Eye (tissue), 1 donor: Measurements from ENCODE around the gene ZNF496.

ENCODE experiments used
- DNase-seq: peaks from one replicate; pipeline ENCODE4 v3.0.0-alpha.2; 2015

Gene ZNF496

DNA sequence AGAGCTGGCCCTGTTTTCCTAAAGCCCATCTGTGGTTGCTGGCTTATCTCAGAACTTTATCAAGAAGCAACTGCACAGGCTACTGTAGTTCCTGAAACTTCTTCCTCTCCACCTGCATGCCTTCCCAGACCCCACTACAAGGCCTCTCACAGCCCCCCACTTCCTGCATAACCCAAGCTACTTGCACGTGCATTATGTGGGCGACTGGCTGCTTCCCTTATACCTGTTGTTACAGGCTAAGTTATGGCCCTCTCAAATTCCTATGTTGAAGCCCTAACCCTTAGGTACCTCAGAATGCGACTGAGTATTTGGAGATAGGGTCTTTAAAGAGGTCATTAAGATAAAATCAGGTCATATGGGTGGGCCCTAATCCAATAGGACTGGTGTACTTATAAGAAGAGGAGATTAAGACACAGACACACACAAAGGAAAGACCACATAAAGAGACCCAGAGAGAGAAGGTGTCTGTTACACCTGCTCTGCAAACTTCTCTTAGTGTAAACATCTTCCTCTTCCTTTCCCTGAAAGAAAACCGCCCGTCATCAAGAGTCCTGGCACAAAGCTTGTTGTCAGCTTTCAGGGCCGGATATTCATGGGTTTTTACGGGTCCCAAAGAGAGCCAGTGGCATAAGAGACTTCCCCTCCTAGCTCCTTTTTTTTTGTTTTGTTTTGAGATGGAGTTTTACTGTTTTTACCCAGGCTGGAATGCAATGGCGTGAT lies 5.1 kb downstream of the ZNF496 start:
- DNase-seq, result no peak

DNA sequence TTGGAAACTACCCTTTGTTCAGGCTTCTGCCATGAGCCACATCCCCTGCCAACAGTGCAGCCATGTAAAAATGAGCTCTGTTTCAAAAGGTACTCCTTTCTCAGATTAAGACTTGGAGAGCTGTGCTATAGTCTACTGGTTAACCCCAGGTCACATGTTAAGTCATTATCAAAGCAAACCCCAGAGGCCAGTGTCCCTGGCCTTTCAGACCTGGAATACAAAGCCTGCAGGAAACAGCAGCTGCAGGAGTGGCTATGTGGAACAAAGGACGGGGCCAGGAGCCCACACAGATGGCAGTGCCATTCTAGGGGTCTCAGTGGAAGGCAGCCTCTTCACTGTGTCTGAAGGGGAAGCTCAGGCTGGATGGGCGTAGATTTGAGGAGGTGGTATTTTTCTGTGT lies 6.7 kb downstream of the ZNF496 start:
- DNase-seq, result no peak

DNA sequence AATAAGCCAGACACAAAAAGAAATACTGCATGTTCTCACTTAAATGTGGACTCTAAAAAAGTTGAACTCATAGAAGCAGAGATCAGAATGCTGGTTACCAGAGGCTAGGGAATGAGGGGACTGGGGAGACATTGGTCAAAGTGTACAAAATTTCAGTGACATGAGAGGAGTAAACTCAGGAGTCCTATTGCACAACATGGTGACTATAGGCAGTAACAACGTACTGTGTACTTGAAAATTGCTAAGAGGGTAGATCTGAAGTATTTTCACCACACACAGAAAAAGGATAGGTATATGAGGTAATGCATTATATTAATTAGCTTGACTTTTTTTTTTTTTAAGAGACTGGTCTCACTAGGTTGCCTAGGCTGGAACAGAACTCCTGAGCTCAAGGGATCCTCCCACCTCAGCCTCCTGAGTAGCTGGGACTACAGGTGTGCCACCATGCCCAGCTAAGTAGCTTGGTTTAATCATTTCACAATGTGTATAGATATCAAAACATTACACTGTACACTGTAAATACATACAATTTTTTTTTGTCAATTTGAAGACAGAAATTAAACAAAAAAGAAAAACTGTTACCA lies 7.4 kb downstream of the ZNF496 start:
- no peak for DNase-seq

DNA sequence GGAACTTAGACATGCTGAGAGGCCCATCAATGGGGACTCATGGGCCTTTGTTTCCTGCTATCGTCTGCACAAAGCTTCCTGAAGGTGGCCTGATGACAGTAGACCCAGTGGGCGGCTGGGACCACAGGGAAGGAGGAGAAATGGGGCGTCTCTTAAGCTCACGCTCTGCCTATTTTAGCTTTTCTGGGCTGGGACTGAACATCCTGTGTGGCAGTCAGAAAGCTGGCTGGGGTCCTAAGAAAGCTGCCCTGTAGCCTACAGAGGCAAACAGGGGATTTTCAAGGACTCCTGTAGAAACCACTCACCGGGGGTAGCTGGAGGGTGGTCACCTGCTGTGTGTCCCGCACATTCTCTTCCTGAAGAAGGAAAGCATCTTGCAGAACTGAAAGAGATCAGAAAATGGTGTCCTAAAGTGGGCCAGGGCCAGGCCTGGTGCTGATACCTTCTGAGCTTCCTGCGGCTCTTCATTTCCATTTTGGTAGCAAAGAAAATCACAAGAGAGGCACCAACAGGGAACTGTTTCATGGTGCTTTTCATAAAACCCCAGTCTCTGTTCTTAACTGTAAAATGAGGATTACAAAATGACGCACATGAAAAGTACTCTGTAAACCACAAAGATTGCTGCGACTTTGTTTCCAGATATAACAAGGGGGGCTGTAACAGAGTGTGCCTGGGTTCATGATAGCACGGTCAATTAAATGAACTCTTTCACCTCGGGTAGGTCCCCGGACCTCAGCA lies 8.6 kb downstream of the ZNF496 start:
- DNase-seq, result no peak

DNA sequence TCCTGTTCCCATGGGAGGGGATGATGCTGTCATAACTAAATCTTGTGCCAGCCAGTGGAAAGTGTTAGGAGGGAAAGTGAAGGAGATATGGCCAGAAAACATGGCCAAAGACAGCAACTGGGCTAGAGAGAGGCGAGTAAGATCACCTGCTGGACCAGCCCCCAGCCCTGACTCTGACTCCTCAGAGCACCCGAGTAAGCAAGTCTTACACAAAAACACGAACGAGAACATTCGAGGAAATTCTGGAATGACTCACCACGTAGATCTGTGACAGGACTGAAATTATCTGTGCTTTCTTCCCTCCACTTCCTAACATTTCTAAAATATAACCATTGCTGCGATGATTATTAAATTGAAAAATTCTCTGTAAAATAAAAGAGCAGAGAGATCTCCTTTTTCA lies 9.2 kb downstream of the ZNF496 start:
- no peak for DNase-seq

DNA sequence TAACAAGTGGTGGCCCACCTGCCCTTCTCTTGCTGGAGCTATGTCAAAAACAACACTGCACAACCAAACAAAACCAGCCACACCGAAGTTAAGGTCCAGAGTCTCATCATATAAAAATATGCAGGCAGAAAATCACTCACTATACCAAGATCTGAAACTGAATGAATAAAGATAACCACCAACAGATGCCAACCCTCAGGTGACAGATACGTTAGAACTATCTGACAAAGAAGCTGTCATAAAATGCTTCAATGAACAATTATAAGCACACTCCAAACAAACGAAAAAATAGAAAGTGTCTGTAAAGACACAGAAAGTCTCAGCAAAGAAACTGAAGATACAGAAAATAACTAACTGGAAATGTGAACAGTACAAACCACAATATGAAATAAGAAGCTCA lies 14.0 kb downstream of the ZNF496 start:
- no peak for DNase-seq

DNA sequence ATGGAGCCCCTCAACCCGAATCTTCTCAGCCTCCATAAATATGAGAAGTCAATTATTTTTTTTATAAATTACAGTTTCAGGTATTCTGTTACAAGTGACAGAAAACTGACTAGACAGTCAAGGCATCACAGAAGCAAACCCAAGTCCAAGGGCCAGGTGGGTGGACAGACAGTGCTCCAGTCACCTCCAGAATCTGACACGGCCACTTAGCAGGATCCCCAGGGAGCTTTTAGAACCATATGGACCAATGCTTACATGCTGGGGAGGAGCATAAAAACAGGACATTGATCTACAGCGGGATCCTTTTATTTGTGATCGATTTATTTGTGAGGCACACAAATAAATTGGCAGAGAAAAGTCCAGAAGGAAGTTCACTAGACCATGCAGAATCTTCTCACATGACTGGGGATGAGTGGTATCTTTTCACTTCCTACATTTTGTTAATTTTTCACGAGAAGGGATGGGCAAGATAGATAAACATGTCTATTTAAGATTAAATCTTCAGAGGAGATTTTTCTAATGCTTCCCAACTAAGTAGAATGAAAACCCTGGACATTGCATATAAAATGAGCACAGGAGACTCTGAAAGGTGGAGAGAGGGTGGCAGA lies 15.0 kb downstream of the ZNF496 start:
- DNase-seq, result no peak

DNA sequence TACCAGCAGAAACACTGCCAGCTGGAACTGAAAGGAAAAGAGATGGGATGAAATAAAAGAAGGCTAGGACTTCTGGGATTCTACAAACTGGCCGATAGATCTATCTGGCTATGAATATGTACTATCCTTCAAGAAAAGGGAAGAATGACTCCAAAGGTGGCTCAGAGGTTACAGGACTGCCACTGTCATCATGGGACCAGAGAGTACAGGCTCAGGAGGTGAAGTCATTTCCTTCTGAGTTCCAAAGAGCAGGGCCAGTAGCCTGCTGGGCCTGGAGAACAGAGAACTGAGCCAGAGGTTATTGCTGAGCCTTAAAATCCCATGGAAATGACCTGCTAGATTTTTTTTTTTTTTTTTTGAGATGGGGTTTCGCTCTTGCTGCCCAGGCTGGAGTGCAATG lies 27.6 kb downstream of the ZNF496 start:
- DNase-seq, result no peak

DNA sequence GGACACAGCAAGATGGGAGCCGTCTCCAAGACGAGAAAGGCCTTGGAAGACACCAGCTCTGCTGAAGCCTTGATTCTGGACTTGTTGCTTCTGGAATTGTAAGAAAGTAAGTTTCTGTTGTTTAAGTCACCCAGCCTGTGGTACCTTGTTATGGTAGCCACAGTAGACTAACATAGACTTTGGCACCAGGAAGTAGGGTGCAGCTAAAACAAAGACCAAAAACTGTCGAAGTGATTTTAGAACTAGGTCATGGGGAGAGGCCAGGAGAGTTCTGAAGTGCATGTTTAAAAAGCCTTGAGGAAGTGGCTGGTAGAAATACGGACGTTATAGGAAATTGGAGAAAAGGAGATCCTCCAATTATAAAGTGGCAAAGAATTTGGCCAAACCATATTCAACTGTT lies 28.5 kb downstream of the ZNF496 start:
- DNase-seq, result no peak

DNA sequence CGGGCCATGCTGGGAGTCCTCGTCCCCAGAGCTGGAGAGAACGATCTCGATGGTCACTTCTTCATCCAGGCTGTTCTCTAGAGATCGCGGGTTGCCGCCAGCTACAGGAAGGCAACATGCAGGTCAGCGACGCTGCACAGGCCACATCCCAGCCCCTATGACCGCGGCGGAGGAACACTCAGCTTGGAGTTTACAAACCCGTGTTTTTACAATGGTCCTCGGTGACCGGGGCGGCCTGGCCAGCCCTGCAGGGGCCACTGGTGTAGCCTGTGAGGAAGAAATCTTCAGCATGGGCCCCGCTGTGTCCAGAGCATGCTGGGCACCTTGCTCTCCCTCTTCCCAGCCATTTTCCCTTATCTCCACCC lies 30.5 kb downstream of the ZNF496 start:
- no peak for DNase-seq

DNA sequence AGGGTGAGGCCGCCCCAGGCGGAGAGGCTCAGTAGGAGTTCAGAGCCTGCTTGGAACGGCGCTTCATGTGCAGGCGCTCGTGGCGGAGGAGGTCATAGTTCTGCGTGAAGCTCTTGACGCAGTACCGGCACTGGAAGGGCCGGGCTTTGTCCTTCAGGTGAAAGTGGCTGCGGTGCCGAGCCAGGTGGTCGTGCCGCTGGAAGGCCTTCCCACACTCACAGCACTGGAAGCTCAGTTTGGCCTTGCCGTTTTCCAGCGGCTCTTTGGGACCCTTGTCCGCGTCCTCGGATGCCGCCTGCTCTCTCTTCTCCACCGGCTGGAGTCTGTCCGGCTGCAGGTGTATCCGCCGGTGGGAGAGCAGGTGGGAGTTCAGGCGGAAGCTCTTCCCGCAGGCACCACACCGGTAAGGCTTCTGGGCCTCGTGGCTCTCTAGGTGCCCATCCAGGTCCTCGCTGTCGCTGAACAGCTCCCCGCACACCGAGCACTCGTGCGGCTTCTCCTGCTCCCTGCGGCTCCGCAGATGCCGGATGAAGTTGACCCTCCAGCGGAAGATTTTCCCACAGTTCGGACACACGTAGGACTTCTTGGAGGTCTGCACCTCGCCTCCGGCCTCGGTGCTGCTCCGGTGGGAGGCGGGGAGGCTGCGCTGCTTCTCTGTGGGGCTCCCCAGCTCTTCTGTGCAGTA lies 31.0 kb downstream of the ZNF496 start:
- no peak for DNase-seq

DNA sequence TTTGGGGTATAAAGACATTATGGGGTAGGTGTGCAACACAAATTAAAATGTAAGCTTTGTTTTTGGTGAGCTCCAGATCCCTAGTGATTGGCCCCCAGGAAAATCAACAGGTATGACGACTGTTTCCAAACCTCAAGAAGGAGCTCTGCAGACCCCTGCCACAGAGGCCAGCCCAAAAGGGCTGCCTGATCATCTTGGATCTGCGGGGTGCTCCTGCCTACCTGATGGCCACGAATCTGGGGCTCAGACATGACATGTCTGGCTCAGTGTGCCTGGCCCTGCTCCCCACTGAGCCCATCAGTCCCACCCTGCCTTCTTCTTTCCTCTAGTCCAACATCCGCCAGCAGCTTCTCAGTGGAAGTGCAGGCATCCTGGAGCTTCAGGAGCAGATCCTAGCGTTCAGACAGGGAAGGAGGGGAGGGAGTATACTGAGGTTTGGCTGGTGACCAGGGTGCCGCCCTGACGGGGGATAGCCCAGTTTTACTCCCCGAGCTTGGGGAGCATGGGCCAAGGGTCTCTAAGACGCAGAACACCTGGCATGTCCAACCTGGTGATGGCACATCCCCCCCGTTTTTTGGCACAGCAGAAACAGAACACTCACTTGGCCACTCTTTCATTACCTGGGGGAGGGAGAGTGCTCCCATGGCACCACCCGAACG lies 31.8 kb downstream of the ZNF496 start:
- DNase-seq, result no peak

DNA sequence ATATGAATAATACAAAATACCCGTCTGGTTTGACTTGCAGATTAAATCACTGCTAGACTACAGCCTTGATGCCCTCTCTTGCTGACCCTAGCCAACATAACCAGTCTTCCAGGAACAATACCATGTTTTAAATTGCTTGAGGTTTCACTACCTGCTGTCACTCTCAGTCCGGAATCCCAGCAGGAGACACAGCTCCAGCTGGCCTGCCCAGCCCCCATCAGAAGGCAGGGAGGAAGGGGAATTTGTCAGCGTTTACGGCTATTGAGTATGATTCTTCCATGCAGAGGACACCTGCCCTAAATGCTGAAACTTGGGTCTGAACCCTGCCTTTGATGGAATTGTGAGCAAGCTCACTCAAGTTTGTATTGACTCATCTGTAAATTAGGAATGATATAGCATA lies 33.0 kb downstream of the ZNF496 start:
- DNase-seq, result peak; percentile 31

DNA sequence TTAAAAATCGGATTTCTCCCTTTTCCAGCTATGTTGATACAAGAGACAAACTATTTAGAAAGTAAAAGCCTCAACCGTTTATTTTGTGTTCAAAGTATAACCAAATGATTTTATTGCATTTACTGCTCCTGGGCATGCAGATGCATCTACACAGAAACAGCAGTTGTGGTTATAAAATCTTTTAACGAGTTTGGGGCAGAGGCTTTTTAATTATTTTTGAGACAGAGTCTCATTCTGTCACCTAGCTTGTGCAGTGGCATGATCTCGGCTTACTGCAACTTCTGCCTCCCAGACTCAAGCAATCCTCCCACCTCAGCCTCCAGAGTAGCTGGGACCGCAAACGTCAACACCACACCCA lies 33.6 kb downstream of the ZNF496 start:
- no peak for DNase-seq

DNA sequence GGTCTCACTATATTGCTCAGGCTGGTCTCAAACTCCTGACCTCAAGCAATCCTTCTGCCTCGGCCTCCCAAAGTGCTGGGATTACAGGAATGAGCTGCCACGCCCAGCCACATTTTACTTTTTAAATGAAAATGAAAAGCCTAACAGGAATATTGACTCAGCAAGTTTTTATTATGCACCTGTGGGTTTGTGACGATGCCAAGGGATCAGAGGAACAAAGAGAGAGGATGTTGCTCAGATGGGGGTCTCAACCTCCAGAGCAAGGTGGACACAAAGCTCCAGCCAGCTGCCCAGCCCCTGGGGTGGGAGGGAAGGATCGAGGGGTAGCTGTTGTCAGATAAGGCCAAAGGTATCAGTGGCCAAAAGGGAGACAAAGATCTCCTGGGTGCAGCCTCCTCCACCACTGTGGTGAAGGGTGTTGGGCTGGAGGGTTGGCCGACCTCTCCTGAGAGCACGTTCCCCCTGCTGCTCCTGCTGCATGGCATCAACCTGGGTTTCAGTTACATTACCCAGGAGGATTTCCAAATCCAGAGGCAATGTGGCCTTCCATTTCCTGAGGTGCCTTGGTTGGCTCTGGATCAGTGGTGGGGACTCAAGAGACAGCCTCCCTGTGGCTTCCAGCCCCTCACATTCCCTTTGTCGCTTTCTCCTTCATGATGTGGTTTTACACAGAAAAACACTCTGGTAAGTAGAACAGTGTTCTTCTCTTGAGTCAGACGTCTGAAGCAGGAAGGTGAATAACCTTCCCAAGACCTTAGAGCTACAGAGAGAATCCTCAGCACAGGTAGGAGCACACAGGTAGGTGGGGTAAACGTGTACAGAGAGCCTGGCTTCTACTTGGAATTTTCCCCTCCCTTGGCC lies 34.2 kb downstream of the ZNF496 start:
- no peak for DNase-seq

DNA sequence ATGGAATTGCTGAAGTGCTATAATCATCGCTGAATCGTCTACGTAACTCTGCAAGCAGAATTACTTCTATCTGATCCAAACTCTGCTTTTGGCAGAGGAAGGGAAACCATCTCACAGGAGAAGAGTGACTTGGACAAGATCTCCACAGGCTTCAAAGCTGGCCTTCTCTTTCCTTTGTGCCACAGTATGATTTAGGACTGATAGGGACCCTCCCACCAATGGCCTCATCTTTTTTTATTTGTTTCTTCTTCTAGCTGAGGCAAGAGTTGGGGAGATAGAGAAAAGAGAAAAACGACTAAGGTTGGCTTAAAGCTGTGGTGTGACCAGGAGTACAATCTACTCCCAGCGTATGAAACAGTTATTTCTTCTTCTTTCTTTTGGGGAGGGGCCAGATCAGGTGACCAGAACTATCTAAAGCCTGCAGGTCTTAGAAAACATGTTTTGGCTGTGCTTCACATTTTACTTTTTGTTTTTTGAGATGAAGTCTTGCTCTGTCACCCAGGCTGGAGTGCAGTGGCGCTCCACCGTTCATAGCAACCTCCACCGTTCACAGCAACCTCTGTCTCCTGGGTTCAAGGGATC lies 35.0 kb downstream of the ZNF496 start:
- DNase-seq, result no peak

DNA sequence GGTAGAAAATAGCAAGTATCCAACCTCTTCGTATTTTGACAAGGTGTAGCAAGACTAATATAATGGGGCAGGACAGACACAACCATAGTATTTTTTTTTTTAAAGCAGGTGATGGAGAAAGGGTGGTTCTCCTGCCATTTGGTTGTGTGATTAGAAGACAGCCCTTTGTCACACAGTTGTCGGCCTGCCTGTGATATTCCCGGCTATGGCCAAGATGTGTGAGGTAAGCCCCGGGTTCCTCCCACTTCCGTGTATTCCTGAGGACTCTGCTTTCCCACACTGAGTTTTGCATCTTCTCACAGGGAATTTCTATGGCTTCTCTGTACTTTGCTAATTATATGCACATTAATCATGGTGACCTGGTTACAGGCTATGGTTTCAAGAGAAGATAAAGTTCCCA lies 35.9 kb downstream of the ZNF496 start:
- no peak for DNase-seq

DNA sequence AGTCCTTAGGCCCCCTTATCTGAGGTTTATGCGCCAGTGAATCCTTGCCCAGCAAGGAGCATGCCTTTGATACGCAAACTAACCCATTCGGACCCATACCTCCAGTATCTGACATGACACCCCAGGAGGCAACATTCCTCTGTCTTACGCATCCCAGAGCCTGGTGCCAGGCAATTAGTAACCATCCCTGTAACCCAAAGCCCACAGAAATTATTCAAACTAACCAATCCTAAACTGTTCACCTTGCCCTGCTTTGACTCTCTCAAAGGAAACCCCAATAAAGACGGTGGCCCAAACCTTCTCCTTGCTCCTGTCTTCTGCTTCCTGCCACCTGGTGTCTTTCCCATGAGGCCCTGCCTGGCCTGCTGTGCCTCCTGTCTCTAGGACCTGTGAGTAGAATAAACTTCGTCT lies 36.4 kb downstream of the ZNF496 start:
- no peak for DNase-seq

DNA sequence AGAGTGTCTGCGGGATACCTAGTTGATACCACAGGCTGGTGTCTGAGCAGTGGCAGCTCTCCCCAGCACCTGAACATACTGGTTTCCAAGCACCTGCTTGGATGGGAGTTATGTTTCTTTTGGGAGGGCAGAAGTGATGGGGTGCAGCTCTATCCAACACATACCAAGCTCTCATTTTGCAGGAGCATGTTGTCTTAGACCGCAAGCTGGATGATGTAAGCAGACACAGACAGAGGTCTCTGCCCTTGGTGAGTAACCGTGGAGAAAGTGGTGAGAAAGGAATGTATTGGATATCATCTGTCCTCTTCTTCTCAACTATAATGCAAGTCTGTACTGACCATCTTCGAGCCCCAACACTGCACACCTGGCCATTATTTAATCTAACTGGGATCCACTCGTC lies 37.4 kb downstream of the ZNF496 start:
- DNase-seq, result no peak

DNA sequence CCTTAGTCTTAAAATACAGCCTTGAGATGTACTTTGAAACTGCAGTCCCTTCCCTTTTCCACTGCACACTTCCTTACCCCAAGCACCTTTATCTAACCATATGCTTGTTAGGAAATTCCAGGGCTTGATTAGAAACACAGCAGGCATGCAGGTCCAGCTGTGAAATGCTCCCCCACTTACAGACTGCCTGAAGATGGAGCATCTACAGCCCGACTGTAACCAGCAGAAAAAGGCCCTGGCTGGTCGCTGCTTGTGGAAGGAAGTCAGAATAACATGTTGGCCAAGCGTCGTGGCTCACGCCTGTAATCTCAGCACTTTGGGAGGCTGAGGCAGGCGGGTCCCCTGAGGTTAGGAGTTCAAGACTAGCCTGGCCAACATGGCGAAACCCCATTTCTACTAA lies 38.6 kb downstream of the ZNF496 start:
- DNase-seq, result no peak

DNA sequence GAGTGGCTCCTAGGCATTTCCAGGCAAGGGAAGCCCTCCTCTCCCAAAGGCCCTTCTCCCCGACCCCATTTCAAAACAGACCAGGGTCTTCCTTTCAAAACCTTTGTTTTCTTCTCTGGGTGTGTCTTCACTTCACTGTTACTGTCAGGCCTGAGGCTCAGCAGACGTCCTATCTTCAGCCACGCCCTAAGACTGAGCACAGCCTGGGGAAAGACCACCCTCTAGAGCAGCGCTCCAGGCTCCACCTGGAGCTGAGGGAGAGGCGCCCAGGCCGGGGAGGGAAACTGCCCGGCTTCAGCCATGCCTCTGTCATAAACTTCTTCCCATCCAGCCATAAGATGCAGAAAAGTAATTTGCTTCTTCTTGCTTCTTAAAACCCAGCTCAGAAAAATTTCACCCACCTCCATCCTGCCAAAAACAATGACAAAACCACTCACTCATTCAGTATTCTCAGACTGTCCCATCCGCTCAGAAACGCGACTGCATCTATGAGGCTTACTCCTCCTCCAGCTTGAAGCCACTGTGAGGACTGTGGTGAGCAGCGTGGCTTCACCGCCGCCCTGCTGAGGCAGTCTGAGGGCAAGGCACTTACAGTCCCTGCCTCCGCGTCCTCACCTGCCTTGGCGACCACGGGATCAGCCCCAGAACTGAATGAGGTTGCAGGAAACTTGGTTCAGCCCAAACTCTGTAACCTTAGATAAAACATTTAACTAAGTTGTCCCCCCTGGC lies 39.7 kb downstream of the ZNF496 start:
- no peak for DNase-seq
